Anterior cingulate cortex (tissue), 58 donors: ENCODE data around the gene RILP.

Source experiments
- DNase-seq, 58 donors: peaks; one replicate each; lab custom pipeline; 2025; lab: John Stamatoyannopoulos, UW

RILP gene

GRCh38 chr17:1648173-1648962, 1.3 kb downstream of the RILP start:
- peak in 9 of 58 donors; percentile 38 to 65 (median 52) for DNase-seq

GRCh38 chr17:1647802-1648171, 1.9 kb downstream of the RILP start:
- no peak for DNase-seq

GRCh38 chr17:1646199-1646875, 3.3 kb downstream of the RILP start:
- no peak for DNase-seq

GRCh38 chr17:1645207-1646171, 4.2 kb downstream of the RILP start, which contains the start of gene SCARF1:
SCARF1 (minus strand) TSS chr17:1645732; CDS start chr17:1645697, 35 bp downstream.
- DNase-seq = peak in 4 of 58 donors; percentile 26 to 40 (median 34)

GRCh38 chr17:1644493-1645206, 5.0 kb downstream of the RILP start:
- no peak for DNase-seq

GRCh38 chr17:1643999-1644492, 5.6 kb downstream of the RILP start:
- peak in 1 of 58 donors; percentile 9 for DNase-seq

GRCh38 chr17:1643293-1643998, 6.2 kb downstream of the RILP start:
- DNase-seq = peak in 3 of 58 donors; percentile 21 to 25 (median 22)

- DNase-seq = peak in 1 of 58 donors; percentile 27
Observed at GRCh38 chr17:1641065-1641403, 8.6 kb downstream of the RILP start.

GRCh38 chr17:1640329-1641064, 9.2 kb downstream of the RILP start:
- DNase-seq = peak in 25 of 58 donors; percentile 4 to 77 (median 43)

GRCh38 chr17:1639549-1640180, 10.0 kb downstream of the RILP start:
- peak in 10 of 58 donors; percentile 19 to 53 (median 34) for DNase-seq

- DNase-seq = no peak
Observed at GRCh38 chr17:1638624-1639300, 10.9 kb downstream of the RILP start.

GRCh38 chr17:1638171-1638590, 11.5 kb downstream of the RILP start:
- peak in 1 of 58 donors; percentile 17 for DNase-seq

GRCh38 chr17:1636732-1637285, 12.9 kb downstream of the RILP start:
- DNase-seq = no peak

GRCh38 chr17:1635675-1636465, 13.8 kb downstream of the RILP start:
- no peak for DNase-seq

- no peak for DNase-seq
Observed at GRCh38 chr17:1634841-1635650, 14.6 kb downstream of the RILP start.
